ENCODE data around the gene ANKS1B.

ANKS1B gene

GRCh38 chr12:99544457-99544856 lies 440.3 kb downstream of the ANKS1B start:
- no peaks in the 10 kb centered on the region for H3K27me3 ChIP-seq (ENCODE audit: insufficient read depth, low read length, poor library complexity, severe bottlenecking)
- no peak overlapping the region for H3K4me2 ChIP-seq (ENCODE audit: low read depth, low read length, poor library complexity, severe bottlenecking)
- H3K4me1 ChIP-seq (ENCODE audit: insufficient read depth, low read length, poor library complexity, severe bottlenecking) = no peaks in the 10 kb centered on the region
- no peak overlapping the region for H3K4me3 ChIP-seq (ENCODE audit: low read length, poor library complexity, severe bottlenecking)
- no peaks in the 10 kb centered on the region for H4K20me1 ChIP-seq (ENCODE audit: insufficient read depth, low read length, poor library complexity, severe bottlenecking)
- no peaks in the 10 kb centered on the region for H3K36me3 ChIP-seq (ENCODE audit: insufficient read depth, low read length)
- H2AFZ ChIP-seq (ENCODE audit: low read length) = no peak overlapping the region
- no peaks in the 10 kb centered on the region for H3K9me3 ChIP-seq (ENCODE audit: insufficient read depth, low read depth, low read length)
- no peaks in the 10 kb centered on the region for H3K79me2 ChIP-seq (ENCODE audit: insufficient read depth, low read length)
- no peak overlapping the region for H3K9ac ChIP-seq (ENCODE audit: low read depth, low read length, poor library complexity, severe bottlenecking)
- no peaks in the 10 kb centered on the region for H3K9me2 ChIP-seq (replicated peaks; ENCODE audit: low read depth, low read length)
- no peaks in the 10 kb centered on the region for H3F3A ChIP-seq (ENCODE audit: low read depth)
- TF ChIP-seq CTCF (conservative IDR thresholded peaks at IDR 0.05; ENCODE audit: low read length) = no peak
- TF ChIP-seq EZH2phosphoT487 (IDR thresholded peaks at IDR 0.05; ENCODE audit: borderline replicate concordance) = no peak

GRCh38 chr12:99529966-99530365 lies 454.8 kb downstream of the ANKS1B start:
- Histone ChIP-seq H3K79me2 (ENCODE audit: insufficient read depth, low read length) (no peaks in the 10 kb centered on the region), H3K4me3 (ENCODE audit: low read length, poor library complexity, severe bottlenecking) (no peak overlapping the region), H3K4me2 (ENCODE audit: low read depth, low read length, poor library complexity, severe bottlenecking) (no peak overlapping the region), H3K4me1 (ENCODE audit: insufficient read depth, low read length, poor library complexity, severe bottlenecking) (no peaks in the 10 kb centered on the region), H3F3A (ENCODE audit: low read depth) (no peaks in the 10 kb centered on the region), H3K9me2 (replicated peaks; ENCODE audit: low read depth, low read length) (no peaks in the 10 kb centered on the region), H3K36me3 (ENCODE audit: insufficient read depth, low read length) (no peaks in the 10 kb centered on the region), H3K27me3 (ENCODE audit: insufficient read depth, low read length, poor library complexity, severe bottlenecking) (no peaks in the 10 kb centered on the region), H3K9me3 (ENCODE audit: insufficient read depth, low read depth, low read length) (no peaks in the 10 kb centered on the region), H2AFZ (ENCODE audit: low read length) (no peak overlapping the region), H3K9ac (ENCODE audit: low read depth, low read length, poor library complexity, severe bottlenecking) (no peak overlapping the region), H4K20me1 (ENCODE audit: insufficient read depth, low read length, poor library complexity, severe bottlenecking) (no peaks in the 10 kb centered on the region)
- no peak for TF ChIP-seq CTCF (conservative IDR thresholded peaks at IDR 0.05; ENCODE audit: low read length)
- TF ChIP-seq EZH2phosphoT487 (IDR thresholded peaks at IDR 0.05; ENCODE audit: borderline replicate concordance) = no peak

- no peak overlapping the region for H3K4me2 ChIP-seq (ENCODE audit: low read depth, low read length, poor library complexity, severe bottlenecking)
- no peaks in the 10 kb centered on the region for H3F3A ChIP-seq (ENCODE audit: low read depth)
- H4K20me1 ChIP-seq (ENCODE audit: insufficient read depth, low read length, poor library complexity, severe bottlenecking) = no peaks in the 10 kb centered on the region
- no peaks in the 10 kb centered on the region for H3K9me3 ChIP-seq (ENCODE audit: insufficient read depth, low read depth, low read length)
- no peak overlapping the region for H3K9ac ChIP-seq (ENCODE audit: low read depth, low read length, poor library complexity, severe bottlenecking)
- no peaks in the 10 kb centered on the region for H3K9me2 ChIP-seq (replicated peaks; ENCODE audit: low read depth, low read length)
- H3K4me3 ChIP-seq (ENCODE audit: low read length, poor library complexity, severe bottlenecking) = no peak overlapping the region
- H3K79me2 ChIP-seq (ENCODE audit: insufficient read depth, low read length) = no peaks in the 10 kb centered on the region
- no peaks in the 10 kb centered on the region for H3K36me3 ChIP-seq (ENCODE audit: insufficient read depth, low read length)
- H2AFZ ChIP-seq (ENCODE audit: low read length) = no peak overlapping the region
- H3K4me1 ChIP-seq (ENCODE audit: insufficient read depth, low read length, poor library complexity, severe bottlenecking) = no peaks in the 10 kb centered on the region
- TF ChIP-seq EZH2phosphoT487 (IDR thresholded peaks at IDR 0.05; ENCODE audit: borderline replicate concordance) (no peak), CTCF (conservative IDR thresholded peaks at IDR 0.05; ENCODE audit: low read length) (no peak)
- no peaks in the 10 kb centered on the region for H3K27me3 ChIP-seq (ENCODE audit: insufficient read depth, low read length, poor library complexity, severe bottlenecking)
These were observed 456.3 kb downstream of the ANKS1B start for GRCh38 chr12:99528478-99528877.
